SK-N-MC (cell line): ENCODE data around the gene ATP5IF1.

Source experiments
- EZH2 ChIP-seq: fragments of 200-600 bp; sonication (generic); IDR thresholded peaks from one replicate; pipeline ENCODE4 v1.6.1; 2017; ENCODE audit warnings: antibody characterized with exemption
- POLR2AphosphoS5 ChIP-seq: IDR thresholded peaks from 2 replicates; pipeline ENCODE4 v1.6.1; 2012; ENCODE audit warnings: mild to moderate bottlenecking, low read depth, low read length, borderline replicate concordance

GRCh38 chr1:28236656-28237322 is 865 bp downstream of the ATP5IF1 start:
- TF ChIP-seq EZH2 (no peak), POLR2AphosphoS5 (no peak)
